Spleen (tissue), 11 donors: ENCODE measurements around the gene PCBD2. TPM values are rescaled to one million over a fixed set of nuclear protein-coding genes. Genes with fewer than 3 reads are reported as not detected.

ENCODE experiments used
- DNase-seq: peaks from one replicate; pipeline ENCODE4 v3.0.0-alpha.2; 2020
- H3K27ac ChIP-seq, 8 donors: fragments of 200-600 bp; sonication (generic) in 7 of 8; 1 replicate in 4 of 8; 2 replicates in 4 of 8; pipeline versions ENCODE4 v1.5.0 to v1.8.0; 2016 to 2021; ENCODE audit warnings: inconsistent platforms in 4 of 8, mild to moderate bottlenecking in 4 of 8, moderate library complexity in 1 of 8
- H3K27me3 ChIP-seq, 7 donors: fragments of 200-600 bp; sonication (generic) in 6 of 7; replicated peaks in 1 of 7; 1 replicate in 4 of 7; 2 replicates in 3 of 7; pipeline versions ENCODE4 v1.5.0 to v1.8.0; 2016 to 2021; ENCODE audit warnings: inconsistent platforms in 3 of 7, mild to moderate bottlenecking in 1 of 7
- H3K36me3 ChIP-seq, 6 donors: fragments of 200-600 bp; sonication (generic) in 5 of 6; 1 replicate in 4 of 6; 2 replicates in 2 of 6; pipeline versions ENCODE4 v1.5.0 to v1.8.0; 2016 to 2021; ENCODE audit warnings: inconsistent platforms in 2 of 6
- H3K4me1 ChIP-seq, 6 donors: fragments of 200-600 bp; sonication (generic) in 5 of 6; 1 replicate in 3 of 6; 2 replicates in 3 of 6; pipeline versions ENCODE4 v1.5.0 to v1.8.0; 2016 to 2021; ENCODE audit warnings: inconsistent platforms in 3 of 6
- H3K4me3 ChIP-seq, 8 donors: fragments of 200-600 bp; sonication (generic) in 7 of 8; 1 replicate in 4 of 8; 2 replicates in 4 of 8; pipeline versions ENCODE4 v1.5.0 to v1.8.0; 2016 to 2021; ENCODE audit warnings: inconsistent platforms in 4 of 8, mild to moderate bottlenecking in 4 of 8, moderate library complexity in 2 of 8
- H3K9me3 ChIP-seq, 8 donors: fragments of 200-600 bp; sonication (generic) in 7 of 8; 1 replicate in 4 of 8; 2 replicates in 4 of 8; pipeline versions ENCODE4 v1.5.0 to v1.8.0; 2016 to 2021; ENCODE audit warnings: inconsistent platforms in 4 of 8
- CTCF ChIP-seq, 11 experiments: fragments of 200-600 bp in 7 of 11; fragments of 450-650 bp in 4 of 11; sonication (generic) in 4 of 11; IDR thresholded peaks in 8 of 11; conservative IDR thresholded peaks in 3 of 11; 1 replicate in 7 of 11; 2 replicates in 4 of 11; pipeline versions ENCODE4 v1.4.0 to v1.8.0; 2016 to 2021; ENCODE audit warnings: antibody characterized with exemption in 11 of 11, inconsistent platforms in 4 of 11, mild to moderate bottlenecking in 1 of 11
- POLR2A ChIP-seq, 3 donors: fragments of 450-650 bp; IDR thresholded peaks; one replicate each; pipeline ENCODE4 v1.5.1; 2017; ENCODE audit warnings: antibody characterized with exemption in 3 of 3, mild to moderate bottlenecking in 1 of 3
- POLR2AphosphoS5 ChIP-seq, 3 donors: sonication (generic); formaldehyde crosslinking; IDR thresholded peaks; one replicate each; pipeline ENCODE4 v1.5.1; 2017; ENCODE audit warnings: antibody characterized with exemption in 3 of 3
- WGBS, 5 donors: extraction: QIAGEN DNeasy Blood & Tissue Kit in 3 of 5; methylation state at CpG; one replicate each; pipeline versions ENCODE4 v1.1.5 to v1.1.7; 2013 to 2018; 5-methylcytosine and 5-hydroxymethylcytosine counted together
- intact Hi-C: fragments of 100-400 bp; cut with DNase I; formaldehyde crosslinking; loops from one replicate; pipeline ENCODE4 v1.15.0; 2023; ENCODE audit warnings: low total_unique reads
- polyA plus RNA-seq, 3 donors: library from polyadenylated mRNA; stranded (reverse); fragments of 200-250 nt; gene quantifications; one replicate each; pipeline ENCODE4 v1.2.1, GENCODE V29; 2013
- total RNA-seq, 7 donors: library from RNA; depleted of rRNA in 3 of 7; stranded (reverse); fragments of >200 nt in 3 of 7; fragmentation: NEBNext Ultra II Directional in 4 of 7; extraction: Animal tissue kit (Norgen Biotek cat#: 25700) in 4 of 7; gene quantifications; one replicate each; pipeline versions ENCODE4 v1.1.0 to v1.2.1, GENCODE V29; 2016 to 2021
- donor health status: healthy with polysubstance abuse.
- donor health status: DM: no; HTN: no; CAD: no; lungs with moderate emphysema.
- donor health status: DM: no; HTN: no; CAD: no.
- donor health status: Bipolar disorder and iron deficiency.
- donor health status: healthy.
- donor health status: DM: no; HTN: no; CAD: no.
- donor health status: DM: yes; HTN: yes; CAD: no.

Gene PCBD2
- total and polyA plus RNA-seq, 10 donors: 2.8 to 15.8 (median 9.2) TPM

- Histone ChIP-seq H3K27ac (no peak overlapping the region), H3K4me1 (no peaks in the 10 kb centered on the region), H3K27me3 (no peaks in the 10 kb centered on the region), H3K9me3 (no peaks in the 10 kb centered on the region), H3K4me3 (no peak overlapping the region), H3K36me3 (peaks cover 0 to 78% (median 31%) of the 10 kb centered on the region in 6 donors)
- no peak for TF ChIP-seq CTCF (IDR thresholded peaks at IDR 0.05 in 8 of 11, conservative IDR thresholded peaks at IDR 0.05 in 3 of 11)
- no peak for TF ChIP-seq POLR2AphosphoS5 (IDR thresholded peaks at IDR 0.05)
- no peak for TF ChIP-seq POLR2A (IDR thresholded peaks at IDR 0.05)
- intact Hi-C loops: no loop called here
- no peak for DNase-seq
- WGBS, 5 donors: 95 to 97% (median 96%) methylated on average over 8 of the region's 8 CpGs
Observed at GRCh38 chr5:134889335-134889734, 15.6 kb upstream of the PCBD2 start.

- H3K36me3 ChIP-seq: peaks cover 0 to 96% (median 37%) of the 10 kb centered on the region in 6 donors
- intact Hi-C loops: no loop called here
- H3K4me3 ChIP-seq: no peak overlapping the region
- WGBS, 5 donors: 100% methylated on average over 1 of the region's 1 CpG
- H3K4me1 ChIP-seq: no peaks in the 10 kb centered on the region
- TF ChIP-seq CTCF (IDR thresholded peaks at IDR 0.05 in 8 of 11, conservative IDR thresholded peaks at IDR 0.05 in 3 of 11) (no peak), POLR2AphosphoS5 (IDR thresholded peaks at IDR 0.05) (no peak), POLR2A (IDR thresholded peaks at IDR 0.05) (no peak)
- no peak overlapping the region for H3K27ac ChIP-seq
- DNase-seq: no peak
- no peaks in the 10 kb centered on the region for H3K27me3 ChIP-seq
- no peaks in the 10 kb centered on the region for H3K9me3 ChIP-seq
Observed at GRCh38 chr5:134891473-134891872, 13.5 kb upstream of the PCBD2 start.

- no peak for TF ChIP-seq POLR2A (IDR thresholded peaks at IDR 0.05)
- no peak for TF ChIP-seq POLR2AphosphoS5 (IDR thresholded peaks at IDR 0.05)
- TF ChIP-seq CTCF (IDR thresholded peaks at IDR 0.05 in 8 of 11, conservative IDR thresholded peaks at IDR 0.05 in 3 of 11): no peak
Observed at GRCh38 chr5:134892282-134892681, 12.6 kb upstream of the PCBD2 start.

GRCh38 chr5:134892926-134893325 is 12.0 kb upstream of the PCBD2 start:
- Histone ChIP-seq H3K27me3 (no peaks in the 10 kb centered on the region), H3K4me3 (no peak overlapping the region), H3K36me3 (peaks cover 0 to 98% (median 44%) of the 10 kb centered on the region in 6 donors), H3K4me1 (no peaks in the 10 kb centered on the region), H3K27ac (no peak overlapping the region), H3K9me3 (no peaks in the 10 kb centered on the region)
- DNase-seq: no peak
- intact Hi-C loops: no loop called here
- TF ChIP-seq POLR2A (IDR thresholded peaks at IDR 0.05) (no peak), CTCF (IDR thresholded peaks at IDR 0.05 in 8 of 11, conservative IDR thresholded peaks at IDR 0.05 in 3 of 11) (no peak), POLR2AphosphoS5 (IDR thresholded peaks at IDR 0.05) (no peak)
- WGBS, 5 donors: 90 to 93% (median 92%) methylated on average over 2 of the region's 2 CpGs

More at GRCh38 chr5:134892282-134892681, 12.6 kb upstream of the PCBD2 start:
- intact Hi-C loops: no loop called here
- Histone ChIP-seq H3K4me1 (no peaks in the 10 kb centered on the region), H3K9me3 (no peaks in the 10 kb centered on the region), H3K36me3 (peaks cover 0 to 98% (median 43%) of the 10 kb centered on the region in 6 donors), H3K4me3 (no peak overlapping the region), H3K27me3 (no peaks in the 10 kb centered on the region), H3K27ac (no peak overlapping the region)
- 89 to 91% (median 90%) methylated on average over 3 of the region's 3 CpGs for WGBS, 5 donors
- DNase-seq: no peak
